Thoracic aorta (tissue), 2 donors: ENCODE data around the gene CCT6B. TPM values are rescaled to one million over a fixed set of nuclear protein-coding genes. Genes with fewer than 3 reads are reported as not detected.

Experiments used
- ATAC-seq: fragments of 150-250 bp; one replicate; pipeline ENCODE4 v1.8.0; 2017; ENCODE audit warnings: low read depth; ENCODE audit not compliant: insufficient number of reproducible peaks, low FRiP score
- DNase-seq: peaks from one replicate; pipeline ENCODE4 v3.0.0-alpha.2; 2020; ENCODE audit warnings: low spot score
- H3K27ac ChIP-seq, 2 donors: fragments of 200-600 bp; sonication (generic); 1 replicate in 1 of 2; 2 replicates in 1 of 2; pipeline ENCODE4 v1.5.1; 2016; ENCODE audit warnings: mild to moderate bottlenecking in 2 of 2, moderate library complexity in 2 of 2
- H3K27me3 ChIP-seq: fragments of 200-600 bp; sonication (generic); replicated peaks from 2 replicates; pipeline ENCODE4 v1.6.0; 2016; ENCODE audit warnings: mild to moderate bottlenecking; ENCODE audit not compliant: insufficient read depth
- H3K36me3 ChIP-seq: fragments of 200-600 bp; sonication (generic); one replicate; pipeline ENCODE4 v1.5.1; 2016
- H3K4me1 ChIP-seq, 2 donors: fragments of 200-600 bp; sonication (generic); 1 replicate in 1 of 2; 2 replicates in 1 of 2; pipeline versions ENCODE4 v1.5.1 to v1.6.0; 2016; ENCODE audit warnings: low read depth in 2 of 2, mild to moderate bottlenecking in 1 of 2; ENCODE audit not compliant: control insufficient read depth in 1 of 2
- H3K4me3 ChIP-seq: fragments of 200-600 bp; sonication (generic); 2 replicates; pipeline ENCODE4 v1.5.1; 2016; ENCODE audit warnings: mild to moderate bottlenecking
- H3K9me3 ChIP-seq: fragments of 200-600 bp; sonication (generic); 2 replicates; pipeline ENCODE4 v1.5.1; 2016
- CTCF ChIP-seq: fragments of 200-600 bp; sonication (generic); IDR thresholded peaks from one replicate; pipeline ENCODE4 v1.5.1; 2019; ENCODE audit warnings: antibody characterized with exemption
- total RNA-seq, 2 donors: library from RNA; depleted of rRNA; stranded (reverse); fragments of >200 nt; gene quantifications; one replicate each; pipeline versions ENCODE4 v1.1.0 to v1.2.3, GENCODE V29; 2016

Gene CCT6B
- total RNA-seq, 2 donors from 2014 or later = 1.1 to 4.9 TPM

GRCh38 chr17:34916120-34916519, 45.1 kb downstream of the CCT6B start:
- no peak overlapping the region for H3K4me3 ChIP-seq
- no peak for DNase-seq
- no peaks in the 10 kb centered on the region for H3K4me1 ChIP-seq
- no peaks in the 10 kb centered on the region for H3K36me3 ChIP-seq
- no peak for TF ChIP-seq CTCF
- H3K27ac ChIP-seq = no peak overlapping the region
- no peaks in the 10 kb centered on the region for H3K27me3 ChIP-seq
- ATAC-seq = no peak
- no peaks in the 10 kb centered on the region for H3K9me3 ChIP-seq

- H3K27me3 ChIP-seq = no peaks in the 10 kb centered on the region
- H3K4me3 ChIP-seq = no peak overlapping the region
- H3K4me1 ChIP-seq = no peaks in the 10 kb centered on the region
- H3K9me3 ChIP-seq = no peaks in the 10 kb centered on the region
- no peak for DNase-seq
- no peak for TF ChIP-seq CTCF
- no peaks in the 10 kb centered on the region for H3K36me3 ChIP-seq
- no peak overlapping the region for H3K27ac ChIP-seq
- no peak for ATAC-seq
These were observed 48.3 kb downstream of the CCT6B start for GRCh38 chr17:34913001-34913400.

- Histone ChIP-seq H3K4me1 (no peaks in the 10 kb centered on the region), H3K27ac (no peak overlapping the region), H3K4me3 (no peak overlapping the region), H3K9me3 (no peaks in the 10 kb centered on the region), H3K27me3 (no peaks in the 10 kb centered on the region), H3K36me3 (no peaks in the 10 kb centered on the region)
- DNase-seq = no peak
- no peak for TF ChIP-seq CTCF
- ATAC-seq = no peak
These were observed 52.2 kb downstream of the CCT6B start for GRCh38 chr17:34909040-34909439.

GRCh38 chr17:34902831-34903547, 58.3 kb downstream of the CCT6B start:
- Histone ChIP-seq H3K27ac (no peak overlapping the region), H3K36me3 (no peaks in the 10 kb centered on the region), H3K9me3 (no peaks in the 10 kb centered on the region), H3K4me1 (no peaks in the 10 kb centered on the region), H3K4me3 (no peak overlapping the region), H3K27me3 (no peaks in the 10 kb centered on the region)
- DNase-seq = no peak
- no peak for ATAC-seq
- no peak for TF ChIP-seq CTCF

DNA sequence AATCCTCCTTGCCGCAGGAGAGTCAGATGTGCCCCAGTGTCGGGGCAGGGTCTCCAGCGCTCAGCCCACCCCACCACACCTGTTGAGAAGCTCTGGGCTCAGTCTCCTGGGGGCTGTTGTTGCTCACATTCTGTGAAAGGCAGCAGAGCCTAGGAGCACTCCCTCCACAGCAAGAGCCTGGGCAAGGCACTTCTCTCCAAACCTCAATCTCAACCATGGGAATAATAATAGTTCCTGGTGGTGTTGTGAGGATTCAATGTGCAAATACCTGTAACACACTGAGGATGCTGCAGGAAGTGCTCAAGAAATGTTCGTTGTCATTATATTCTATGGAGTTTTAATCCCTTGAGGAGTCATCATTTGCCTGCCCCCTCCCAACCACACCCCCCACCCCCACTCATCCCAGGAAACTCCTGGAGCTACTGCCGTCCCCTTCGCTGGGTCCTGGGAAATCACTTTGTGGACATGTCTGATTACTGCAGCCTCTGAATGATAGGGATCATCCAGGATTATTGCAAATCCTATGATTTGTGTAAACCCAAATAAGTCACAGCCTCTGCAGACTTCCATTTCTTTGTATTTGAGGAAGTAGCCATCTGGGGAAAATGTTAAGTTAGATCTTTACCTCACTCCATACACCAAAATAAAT, 61.5 kb downstream of the CCT6B start:
- TF ChIP-seq CTCF = no peak
- no peaks in the 10 kb centered on the region for H3K4me1 ChIP-seq
- H3K36me3 ChIP-seq = no peaks in the 10 kb centered on the region
- H3K27me3 ChIP-seq = no peaks in the 10 kb centered on the region
- no peak overlapping the region for H3K4me3 ChIP-seq
- no peak for ATAC-seq
- no peaks in the 10 kb centered on the region for H3K9me3 ChIP-seq
- H3K27ac ChIP-seq = no peak overlapping the region
- no peak for DNase-seq
